GM12878 (cell line): ENCODE data around the gene GPR107.

Source experiments
- ASH2L ChIP-seq: fragments of 300-600, 200-600 bp; sonication (generic); IDR thresholded peaks from 2 replicates; pipeline ENCODE4 v1.6.1; 2017; ENCODE audit warnings: low read depth, mild to moderate bottlenecking, borderline replicate concordance
- BMI1 ChIP-seq: fragments of 450-650 bp; IDR thresholded peaks from 2 replicates; pipeline ENCODE4 v1.6.1; 2016; ENCODE audit warnings: mild to moderate bottlenecking, moderate library complexity, borderline replicate concordance
- CBFB ChIP-seq: IDR thresholded peaks from 2 replicates; pipeline ENCODE4 v1.6.1; 2016; ENCODE audit warnings: antibody characterized with exemption, low read depth
- CTCF ChIP-seq, 3 experiments: IDR thresholded peaks in 2 of 3; conservative IDR thresholded peaks in 1 of 3; 2 replicates each; pipeline ENCODE4 v1.5.1; 2011; ENCODE audit warnings: low read depth in 3 of 3, low read length in 3 of 3, mild to moderate bottlenecking in 3 of 3, control low read depth in 2 of 3, moderate library complexity in 2 of 3, inconsistent platforms in 1 of 3, mixed read lengths in 1 of 3; ENCODE audit not compliant: control insufficient read depth in 2 of 3, insufficient read depth in 1 of 3; ENCODE audit errors: extremely low read depth in 1 of 3
- FOXM1 ChIP-seq: IDR thresholded peaks from 2 replicates; pipeline ENCODE4 v1.6.1; 2012; ENCODE audit warnings: low read depth, mild to moderate bottlenecking, inconsistent platforms, low read length, moderate library complexity
- GABPA ChIP-seq: IDR thresholded peaks from 2 replicates; pipeline ENCODE4 v1.6.1; 2014; ENCODE audit warnings: antibody characterized with exemption, low read depth, mild to moderate bottlenecking, inconsistent platforms
- IRF3 ChIP-seq: fragments of 450-650 bp; IDR thresholded peaks from 2 replicates; pipeline ENCODE4 v1.6.1; 2014; ENCODE audit warnings: mild to moderate bottlenecking
- MTA2 ChIP-seq: fragments of 450-650 bp; IDR thresholded peaks from 2 replicates; pipeline ENCODE4 v1.6.1; 2016; ENCODE audit warnings: low read depth, mild to moderate bottlenecking, moderate library complexity
- NBN ChIP-seq: fragments of 450-650 bp; IDR thresholded peaks from 2 replicates; pipeline ENCODE4 v1.6.1; 2016
- SIN3A ChIP-seq: IDR thresholded peaks from 2 replicates; pipeline ENCODE4 v1.6.1; 2012; ENCODE audit warnings: low read depth, low read length, improper control_type of control experiment
- YY1 ChIP-seq: IDR thresholded peaks from 2 replicates; pipeline ENCODE4 v1.6.1; 2011; ENCODE audit warnings: low read depth, mild to moderate bottlenecking, low read length

GRCh38 chr9:130088051-130088450, 34.3 kb downstream of the GPR107 start:
- TF ChIP-seq CTCF (IDR thresholded peaks at IDR 0.05 in 2 of 3, conservative IDR thresholded peaks at IDR 0.05 in 1 of 3; ENCODE audit: control insufficient read depth in 2 of 3, extremely low read depth in 1 of 3, insufficient read depth in 1 of 3, low read depth in 3 of 3, low read length in 3 of 3) (no peak), CBFB (no peak), BMI1 (no peak), FOXM1 (no peak), NBN (no peak), ASH2L (no peak), SIN3A (no peak), MTA2 (no peak), IRF3 (no peak), GABPA (no peak), YY1 (no peak)
